ENCODE data around the gene SLC15A1. TPM values are rescaled to one million over a fixed set of nuclear protein-coding genes. Genes with fewer than 3 reads are reported as not detected.

The SLC15A1 gene
- total RNA-seq, 3 donors from 2014 or later: not detected

Other genes starting within 250 kb of the SLC15A1 start
- gene STK24, start 175.6 kb downstream of the SLC15A1 start, total RNA-seq: 100 to 1,000 TPM; 135 to 152 (median 142) TPM
- gene DOCK9, start 225.4 kb upstream of the SLC15A1 start, total RNA-seq: 10 to 100 TPM; 25.8 to 34.9 (median 28.4) TPM